NCI-H2107 treated with DMSO at 0.1 percent for 48 hours (cell line): ENCODE measurements around the gene IL2RG.
A peak's percentile ranks its signal among the peaks of the same experiment; 100 is the strongest.

Experiments
- DNase-seq: peaks from one replicate; lab custom pipeline; 2025; ENCODE audit not compliant: unreplicated experiment; lab: John Stamatoyannopoulos, UW

The IL2RG gene

DNA sequence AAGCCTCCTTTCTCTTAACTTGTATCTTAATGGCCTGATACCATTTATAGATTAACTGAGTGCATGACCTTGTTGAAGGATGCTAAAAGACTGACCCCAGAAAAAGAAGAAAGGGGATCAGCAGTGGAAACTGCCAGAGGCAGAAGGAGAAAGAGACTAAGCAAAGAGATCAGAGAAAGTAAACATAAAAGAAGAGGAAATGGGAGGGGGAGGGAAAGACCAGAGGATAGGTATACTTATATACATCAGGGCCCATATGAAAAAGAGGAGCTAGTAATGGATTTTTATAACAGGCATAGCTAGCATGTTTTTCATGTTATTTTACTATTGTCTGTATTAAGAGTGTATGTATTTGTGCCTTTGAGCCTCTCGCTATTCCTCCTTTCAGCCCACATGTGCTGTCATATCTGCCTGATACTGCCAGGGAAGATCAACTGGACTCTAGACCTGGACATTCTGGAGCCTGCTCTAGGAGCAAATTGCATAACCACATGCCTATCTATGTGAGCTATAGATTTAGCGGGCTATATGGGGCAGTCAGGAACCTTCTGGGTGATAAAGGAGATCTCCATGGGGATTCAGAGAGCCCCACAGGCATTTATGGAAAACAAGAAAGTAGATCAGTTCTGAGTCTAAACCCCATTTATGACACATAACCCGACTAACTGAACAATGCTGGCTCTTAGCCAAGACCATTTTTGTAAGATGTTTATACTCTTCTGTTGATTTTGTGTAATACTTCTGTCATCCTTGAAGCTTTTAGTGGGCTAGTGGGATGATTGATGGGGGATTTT lies 29.9 kb downstream of the IL2RG start:
- DNase-seq = no peak

DNA sequence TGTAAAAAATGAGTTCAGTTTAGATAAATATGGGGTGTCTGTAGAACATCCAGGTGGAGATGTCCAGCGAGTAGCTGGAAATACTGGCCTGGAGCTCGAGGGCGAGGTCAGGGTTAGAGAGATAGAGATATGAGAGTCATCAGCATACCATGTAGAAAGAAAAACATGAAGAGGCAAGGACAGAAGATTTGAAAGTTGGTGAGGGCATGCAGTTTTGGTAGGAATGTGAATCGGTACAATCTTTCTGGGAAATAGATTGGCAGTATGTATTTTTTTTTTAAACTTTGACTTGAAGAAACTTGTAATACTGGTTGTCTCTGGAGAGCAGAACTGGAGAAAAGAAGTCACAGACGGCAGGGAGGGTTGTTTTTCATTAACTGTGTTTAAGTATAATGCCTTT lies 40.8 kb downstream of the IL2RG start:
- DNase-seq = no peak

DNA sequence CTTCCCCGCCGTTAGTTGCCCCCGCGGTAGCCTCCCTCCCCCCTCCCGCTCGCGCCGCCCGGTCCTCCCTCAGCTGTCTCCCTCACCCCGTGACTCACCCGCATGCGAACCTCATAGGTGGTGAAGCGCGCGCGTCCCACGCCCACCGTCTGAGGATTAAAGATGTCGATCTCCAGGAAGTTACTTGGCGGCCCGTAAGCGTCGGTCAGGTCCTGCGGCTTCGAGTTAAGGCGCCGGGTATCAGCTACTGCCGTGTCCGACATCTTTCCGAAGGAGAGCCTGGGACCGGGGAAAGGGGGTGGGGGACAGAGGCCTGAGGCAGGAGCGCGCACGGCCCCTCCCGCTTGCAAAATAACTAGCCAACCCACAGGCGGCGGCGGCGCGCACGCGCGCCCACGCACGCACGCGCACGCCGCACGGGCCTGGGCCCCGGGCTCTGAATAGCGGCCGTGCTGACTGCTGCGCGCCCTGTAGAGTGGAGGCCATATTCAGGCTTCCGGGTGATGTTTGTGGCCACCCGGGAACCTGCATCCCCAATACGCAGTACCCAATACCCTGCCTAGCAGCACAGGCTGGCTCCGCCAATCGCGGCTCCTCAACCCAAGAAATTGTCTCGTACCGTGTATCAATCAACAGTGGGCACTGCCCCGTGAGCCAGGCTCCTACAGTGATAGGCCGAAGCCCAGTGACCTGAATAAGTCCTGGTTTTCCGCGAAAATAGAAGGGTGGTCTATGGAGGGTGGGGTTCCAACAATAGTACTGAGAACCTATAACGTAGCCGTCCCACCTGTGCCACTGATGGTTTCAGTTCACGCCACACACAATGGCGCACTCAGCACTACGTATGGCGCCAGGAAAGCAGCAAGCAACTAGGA lies 43.1 kb downstream of the IL2RG start, which contains the start of gene SNX12:
SNX12 (minus strand) TSS at position 291 of the 875 bp plus-strand sequence; CDS start at position 263, 28 bp downstream.
- DNase-seq = peak; percentile 90

DNA sequence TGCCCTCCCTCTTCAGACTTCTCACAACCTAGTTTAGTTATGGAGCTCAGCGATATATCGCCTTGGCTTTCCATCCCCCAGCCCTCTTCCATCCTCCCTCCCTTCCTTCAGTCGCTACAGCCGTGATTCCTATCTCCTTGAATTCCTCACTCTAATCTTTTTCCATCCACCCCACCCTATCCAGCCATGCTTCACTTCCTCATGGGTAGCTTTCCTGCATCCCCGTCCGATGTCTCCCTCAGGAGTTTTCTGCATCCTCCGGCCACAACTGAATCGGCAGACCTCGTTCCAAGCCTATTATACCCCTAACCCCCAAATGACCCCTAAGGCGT lies 43.7 kb downstream of the IL2RG start:
- no peak for DNase-seq

DNA sequence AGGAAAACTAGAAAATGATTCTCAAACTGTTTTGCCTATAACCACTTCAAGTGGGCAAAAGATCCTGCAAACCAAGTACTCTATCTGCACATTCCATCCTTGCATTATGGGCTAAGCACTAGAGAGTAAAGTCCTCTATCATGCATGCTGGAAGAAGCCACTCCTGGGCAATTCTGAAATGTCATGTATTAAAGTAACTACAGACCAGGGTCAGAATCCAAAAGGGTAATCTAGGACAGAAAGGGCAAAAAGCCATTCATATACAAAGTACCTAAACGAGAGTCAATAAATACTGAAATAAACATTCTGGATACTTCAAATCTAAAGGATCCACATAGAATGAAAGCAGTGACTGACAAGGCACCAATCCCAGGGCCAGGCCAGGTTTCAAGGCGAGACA lies 44.3 kb downstream of the IL2RG start:
- no peak for DNase-seq

DNA sequence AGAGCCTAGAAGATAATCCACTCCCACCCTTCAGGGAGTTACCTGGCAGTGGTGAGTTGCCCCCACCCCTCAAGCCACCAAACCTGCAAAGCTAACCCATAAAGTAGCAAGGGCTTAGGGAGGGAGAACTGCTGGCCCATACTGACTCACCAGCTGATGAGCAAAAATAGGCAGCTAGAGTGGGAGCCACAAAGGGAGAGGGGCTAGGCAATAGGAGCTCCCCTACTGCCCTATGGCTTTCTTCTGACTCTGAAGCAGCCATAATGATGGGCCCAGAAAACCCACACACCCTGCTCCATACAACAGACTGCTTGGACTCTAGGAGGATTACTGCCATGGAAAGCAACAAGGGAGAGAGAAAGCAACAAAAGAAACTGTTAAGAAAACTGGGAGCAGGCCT lies 51.2 kb downstream of the IL2RG start:
- DNase-seq = no peak

DNA sequence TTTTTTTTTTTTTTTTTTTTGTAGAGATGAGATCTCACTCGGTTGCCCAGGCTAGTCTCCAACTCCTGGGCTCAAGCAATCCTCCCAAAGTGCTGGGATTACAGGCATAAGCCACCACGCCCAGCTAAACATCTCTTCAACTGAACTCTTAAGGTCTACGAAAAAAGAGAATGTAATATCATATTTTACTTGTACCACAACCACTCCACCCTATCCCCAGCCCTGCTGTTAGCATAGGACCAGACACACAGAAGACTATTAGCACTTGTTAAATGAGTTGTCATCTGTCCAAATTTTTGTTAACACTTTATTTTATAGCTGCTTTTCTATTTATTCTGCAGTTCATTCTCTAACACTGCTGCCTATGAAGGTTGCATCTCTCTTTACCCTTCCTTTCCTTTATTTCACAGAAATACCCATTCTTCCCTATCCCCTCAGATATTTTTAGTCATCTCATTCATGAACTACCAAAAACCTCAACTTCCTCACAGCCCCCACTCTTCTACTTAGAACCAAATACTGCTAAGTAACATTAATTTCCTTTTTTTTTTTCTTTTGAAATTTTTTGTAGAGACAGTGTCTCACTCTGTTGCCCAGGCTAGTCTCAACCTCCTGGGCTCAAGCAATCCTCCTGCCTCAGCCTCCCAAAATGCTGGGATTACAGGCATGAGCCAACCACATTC lies 53.4 kb downstream of the IL2RG start:
- no peak for DNase-seq
